ENCODE measurements around the gene GNG13.
"Not testable (repeated sequence)": the region's sequence is repeated elsewhere in the genome, so short reads cannot be mapped to it uniquely, and the experiment has no call there.

Gene GNG13

GRCh38 chr16:776298-776697 is 24.2 kb downstream of the GNG13 start:
- DNase-seq = not testable (repeated sequence)

- DNase-seq = no peak
Observed at GRCh38 chr16:775236-775796, 25.2 kb downstream of the GNG13 start.

DNA sequence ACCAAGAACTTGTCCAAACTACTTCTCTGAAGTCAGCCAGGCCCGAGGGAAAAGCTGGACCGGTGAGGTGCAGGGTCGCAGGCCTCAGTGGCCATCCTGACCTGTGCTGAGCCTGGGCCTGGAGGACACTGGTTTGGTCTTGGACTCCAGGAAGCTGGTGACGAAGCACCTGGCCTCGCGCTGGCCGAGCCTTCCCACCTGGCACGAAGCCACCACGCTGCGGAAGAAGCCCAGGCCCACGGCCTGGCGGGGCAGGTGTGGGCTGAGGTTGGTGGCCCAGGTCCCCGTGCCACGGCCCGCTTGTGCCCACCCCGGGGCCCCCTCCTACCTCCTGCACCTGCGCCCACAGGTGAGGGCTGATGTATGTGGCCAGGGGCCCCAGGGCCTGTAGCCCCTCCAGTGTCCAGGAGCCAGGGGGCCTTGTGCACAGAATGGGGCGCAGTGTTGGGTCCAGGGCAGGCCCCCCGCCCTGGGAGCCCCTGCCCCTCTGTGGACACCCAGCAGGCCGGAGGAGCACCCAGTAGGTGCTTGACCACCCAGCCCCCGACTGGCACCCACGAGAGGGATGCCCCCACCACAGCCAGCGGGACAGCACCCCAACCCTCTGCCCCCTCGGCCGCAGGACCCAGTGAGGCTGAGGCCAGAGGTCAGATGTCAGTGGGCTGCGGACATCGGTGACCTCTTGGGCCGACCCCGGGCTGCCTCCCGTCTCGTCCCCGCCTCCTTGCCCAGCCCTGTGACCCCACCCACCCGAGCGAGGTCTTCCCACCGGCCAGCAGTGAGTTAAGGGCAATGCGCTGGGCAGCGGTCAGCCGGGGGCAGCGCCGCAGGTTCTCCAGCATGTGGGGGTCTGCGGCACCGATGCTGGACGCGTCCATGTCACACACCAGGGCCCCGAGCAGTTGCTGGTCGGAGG is 26.2 kb downstream of the GNG13 start:
- no peak for DNase-seq

DNA sequence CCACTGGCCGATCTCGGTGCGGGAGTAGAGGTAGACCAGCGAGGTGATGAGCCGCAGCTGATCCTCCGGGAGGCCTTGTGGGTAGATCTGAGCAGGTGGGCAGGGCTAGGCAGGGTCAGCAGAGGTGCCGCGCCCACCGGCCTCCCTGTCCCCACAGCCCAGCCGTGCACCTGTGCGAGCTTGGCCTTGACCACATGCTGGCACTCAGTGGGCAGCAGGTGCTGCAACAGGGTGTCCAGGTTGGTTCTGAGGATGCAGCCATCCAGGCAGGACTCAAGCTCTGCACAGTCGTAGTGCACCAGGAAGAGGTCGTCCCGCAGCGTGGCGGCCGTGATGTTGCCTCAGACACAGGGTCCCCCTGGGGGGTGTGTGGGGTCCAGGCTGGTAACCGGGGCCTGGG is 27.6 kb downstream of the GNG13 start:
- DNase-seq = no peak

GRCh38 chr16:770411-770810 is 30.1 kb downstream of the GNG13 start:
- DNase-seq = no peak

DNA sequence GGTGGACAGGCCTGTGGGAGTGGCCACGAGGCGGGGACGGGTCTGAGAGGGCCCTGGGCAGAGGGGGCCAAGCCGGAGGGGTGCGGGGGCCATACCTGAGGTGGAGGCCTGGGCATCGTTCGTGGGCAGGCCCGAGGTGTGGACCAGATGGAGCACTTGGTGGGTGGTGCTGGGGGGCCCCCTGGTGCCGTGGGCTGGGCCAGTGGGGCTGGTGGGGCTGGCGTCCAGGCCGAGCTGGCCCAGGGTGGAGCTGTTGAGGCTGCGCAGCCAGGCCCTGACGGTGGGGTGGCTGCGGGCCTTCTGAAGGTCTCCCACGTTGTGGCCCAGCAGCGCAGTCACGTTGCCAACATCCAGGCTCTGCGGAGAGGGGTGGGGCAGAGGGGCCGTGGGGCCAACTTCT is 30.6 kb downstream of the GNG13 start:
- DNase-seq = no peak

- no peak for DNase-seq
Observed at GRCh38 chr16:769184-769784, 31.2 kb downstream of the GNG13 start.

GRCh38 chr16:768428-768827 is 32.1 kb downstream of the GNG13 start:
- DNase-seq = no peak

GRCh38 chr16:767743-768235 is 32.7 kb downstream of the GNG13 start:
- no peak for DNase-seq

- no peak for DNase-seq
Observed at GRCh38 chr16:766820-767640, 33.5 kb downstream of the GNG13 start.

DNA sequence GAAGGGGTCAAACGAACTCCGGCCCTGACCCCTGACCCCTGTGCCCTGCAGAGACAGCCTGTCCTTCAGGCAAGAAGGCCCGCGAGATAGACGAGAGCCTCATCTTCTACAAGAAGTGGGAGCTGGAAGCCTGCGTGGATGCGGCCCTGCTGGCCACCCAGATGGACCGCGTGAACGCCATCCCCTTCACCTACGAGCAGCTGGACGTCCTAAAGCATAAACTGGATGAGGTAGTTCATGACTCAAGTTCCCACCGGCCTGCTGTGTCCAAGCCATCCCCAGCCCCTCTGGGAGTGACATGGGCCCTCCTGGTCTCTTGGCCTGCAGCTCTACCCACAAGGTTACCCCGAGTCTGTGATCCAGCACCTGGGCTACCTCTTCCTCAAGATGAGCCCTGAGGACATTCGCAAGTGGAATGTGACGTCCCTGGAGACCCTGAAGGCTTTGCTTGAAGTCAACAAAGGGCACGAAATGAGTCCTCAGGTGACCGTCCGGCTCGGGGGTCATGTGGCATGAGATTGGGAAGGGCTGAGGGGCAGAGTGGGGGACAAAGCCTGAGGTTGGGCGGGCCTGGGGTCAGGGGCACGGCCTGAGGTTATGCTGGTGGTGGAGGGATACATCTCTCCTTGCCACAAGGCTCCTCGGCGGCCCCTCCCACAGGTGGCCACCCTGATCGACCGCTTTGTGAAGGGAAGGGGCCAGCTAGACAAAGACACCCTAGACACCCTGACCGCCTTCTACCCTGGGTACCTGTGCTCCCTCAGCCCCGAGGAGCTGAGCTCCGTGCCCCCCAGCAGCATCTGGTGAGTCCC is 34.3 kb downstream of the GNG13 start:
- DNase-seq = no peak

GRCh38 chr16:765488-765865 is 35.1 kb downstream of the GNG13 start:
- DNase-seq = no peak

GRCh38 chr16:764848-765487 is 35.6 kb downstream of the GNG13 start:
- no peak for DNase-seq

GRCh38 chr16:764184-764750 is 36.3 kb downstream of the GNG13 start:
- DNase-seq = no peak

GRCh38 chr16:763369-764183 is 37.0 kb downstream of the GNG13 start:
- DNase-seq = no peak

DNA sequence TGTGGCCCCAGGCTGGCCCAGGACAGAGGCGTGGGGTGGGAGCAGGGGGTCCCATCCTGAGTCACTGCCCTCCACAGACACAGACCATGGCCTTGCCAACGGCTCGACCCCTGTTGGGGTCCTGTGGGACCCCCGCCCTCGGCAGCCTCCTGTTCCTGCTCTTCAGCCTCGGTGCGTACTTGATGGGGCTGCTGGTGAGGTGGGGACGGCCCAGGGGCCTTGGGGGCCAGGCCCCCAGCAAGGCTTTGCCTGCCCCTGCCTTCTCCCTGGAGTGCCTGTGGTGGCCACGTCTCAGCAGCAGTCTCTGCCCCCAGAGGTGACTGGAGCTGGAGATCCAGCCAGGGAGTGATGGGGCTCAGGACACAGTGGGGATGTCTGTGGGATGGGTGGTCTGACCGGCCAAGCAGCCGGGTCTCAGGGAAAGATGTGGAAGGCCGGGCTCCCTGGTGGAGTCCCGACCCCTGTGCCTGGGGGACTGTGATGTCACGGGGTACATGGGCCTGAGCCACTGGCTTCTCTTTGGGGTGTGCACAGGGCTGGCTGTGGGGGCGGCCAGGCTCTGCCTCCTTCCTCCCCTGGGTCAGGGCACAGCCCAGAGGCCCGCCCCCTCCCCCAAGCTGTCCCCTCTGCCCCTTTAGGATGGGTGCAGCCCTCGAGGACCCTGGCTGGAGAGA is 37.8 kb downstream of the GNG13 start:
- no peak for DNase-seq

DNA sequence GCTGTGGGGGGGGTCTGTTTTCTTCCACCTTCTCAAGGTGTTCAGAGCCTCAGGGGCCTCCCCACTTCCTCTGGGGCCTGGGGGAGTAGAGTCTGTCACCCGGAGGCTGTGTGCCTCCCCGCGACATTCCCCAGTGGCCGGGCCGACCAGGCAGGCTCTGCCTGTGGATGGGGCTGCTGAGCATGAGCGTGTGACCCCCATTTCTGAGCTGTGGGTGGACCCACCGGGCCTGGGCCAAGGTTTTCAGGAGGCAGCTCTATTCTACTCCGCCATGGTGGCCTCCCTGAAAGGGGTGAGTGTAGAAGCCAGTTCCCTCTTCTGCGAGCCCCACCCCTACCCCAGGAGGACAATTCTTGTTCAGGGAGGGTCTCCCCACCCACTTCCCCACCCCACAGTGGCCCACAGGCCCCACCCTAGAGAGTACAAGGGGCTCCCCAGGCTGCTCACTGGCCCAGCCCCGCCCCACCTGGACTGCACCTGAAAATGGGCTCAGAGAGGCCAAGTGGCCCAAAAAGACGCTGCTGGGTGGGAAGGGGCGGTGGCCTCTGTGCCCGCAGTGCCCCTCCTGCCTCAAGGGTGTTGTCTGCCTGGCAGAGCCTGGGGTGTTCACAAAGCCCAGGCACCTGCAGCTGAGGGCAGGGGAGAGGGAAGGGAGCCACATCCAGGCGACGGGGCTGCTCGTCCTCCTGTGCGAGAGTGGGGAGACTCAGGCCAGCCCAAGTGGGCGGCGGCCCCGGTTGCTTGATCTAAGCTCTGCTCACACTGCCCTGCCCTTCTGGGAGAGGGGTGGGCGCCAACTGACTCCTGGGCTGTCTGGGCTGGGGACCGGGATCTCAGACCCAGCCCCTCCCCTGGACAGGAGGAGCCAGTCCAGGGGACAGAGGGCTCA is 38.7 kb downstream of the GNG13 start:
- no peak for DNase-seq

GRCh38 chr16:760545-761343 is 39.8 kb downstream of the GNG13 start, which contains the start of gene MSLN:
MSLN (plus strand) TSS chr16:760734; CDS start chr16:762681, 1,947 bp downstream.
- no peak for DNase-seq
